Endodermal cell (in vitro differentiated cells): ENCODE data around the gene RDH13. TPM values are rescaled to one million over a fixed set of nuclear protein-coding genes. Genes with fewer than 3 reads are reported as not detected.
"Not testable (repeated sequence)": the region's sequence is repeated elsewhere in the genome, so short reads cannot be mapped to it uniquely, and the experiment has no call there.

ENCODE experiments used
- DNase-seq: peaks from one replicate; pipeline ENCODE4 v3.0.0-alpha.2; 2017
- H3K27ac ChIP-seq: 2 replicates; pipeline ENCODE4 v1.5.1; 2013; ENCODE audit warnings: mild to moderate bottlenecking, low read depth, low read length, moderate library complexity
- H3K27me3 ChIP-seq: 2 replicates; pipeline ENCODE4 v1.6.1; 2013; ENCODE audit warnings: mild to moderate bottlenecking, low read length, moderate library complexity; ENCODE audit not compliant: insufficient read depth, control insufficient read depth, poor library complexity, severe bottlenecking
- H3K36me3 ChIP-seq: 2 replicates; pipeline ENCODE4 v1.7.0; 2013; ENCODE audit warnings: mild to moderate bottlenecking, low read length, moderate library complexity; ENCODE audit not compliant: control insufficient read depth, insufficient read depth
- H3K4me1 ChIP-seq: one replicate; pipeline ENCODE4 v1.7.0; 2013; ENCODE audit warnings: low read length; ENCODE audit not compliant: control insufficient read depth, insufficient read depth
- H3K4me3 ChIP-seq: 2 replicates; pipeline ENCODE4 v1.5.1; 2013; ENCODE audit warnings: mild to moderate bottlenecking, low read length, moderate library complexity
- H3K9ac ChIP-seq: 2 replicates; pipeline ENCODE4 v1.6.1; 2013; ENCODE audit warnings: mild to moderate bottlenecking, low read length, moderate library complexity; ENCODE audit not compliant: poor library complexity, severe bottlenecking; ENCODE audit errors: extremely low read depth
- H3K9me3 ChIP-seq: 2 replicates; pipeline ENCODE4 v1.6.1; 2013; ENCODE audit warnings: mild to moderate bottlenecking, low read length, moderate library complexity; ENCODE audit not compliant: control insufficient read depth
- H3K27ac Mint-ChIP-seq: 2 replicates; pipeline ENCODE4 v1.8.0; 2020; ENCODE audit warnings: mixed read lengths
- H3K27me3 Mint-ChIP-seq: 2 replicates; pipeline ENCODE4 v1.8.0; 2021; ENCODE audit warnings: mild to moderate bottlenecking, mixed read lengths; ENCODE audit not compliant: insufficient read depth
- H3K36me3 Mint-ChIP-seq: 2 replicates; pipeline ENCODE4 v1.8.0; 2020; ENCODE audit warnings: low read depth, mixed read lengths
- H3K4me1 Mint-ChIP-seq: 2 replicates; pipeline ENCODE4 v1.8.0; 2020; ENCODE audit warnings: mixed read lengths
- H3K4me3 Mint-ChIP-seq: 2 replicates; pipeline ENCODE4 v1.8.0; 2020; ENCODE audit warnings: mild to moderate bottlenecking, moderate library complexity, mixed read lengths
- H3K9me3 Mint-ChIP-seq: 2 replicates; pipeline ENCODE4 v1.8.0; 2020; ENCODE audit warnings: mild to moderate bottlenecking, mixed read lengths
- CTCF ChIP-seq: fragments of 200-600 bp; sonication (generic); conservative IDR thresholded peaks from 2 replicates; pipeline ENCODE4 v1.5.0; 2021; ENCODE audit warnings: antibody characterized with exemption, mild to moderate bottlenecking
- WGBS, 2 experiments: methylation state at CpG; one replicate each; pipeline versions ENCODE4 v1.1.5 to v1.1.7; 2013; ENCODE audit warnings: missing lambda C conversion rate in 2 of 2, mixed read lengths in 1 of 2; ENCODE audit not compliant: insufficient coverage in 1 of 2, insufficient read length in 1 of 2; 5-methylcytosine and 5-hydroxymethylcytosine counted together
- total RNA-seq, 2 donors: library from RNA; stranded (reverse); fragmentation: NEBNext Ultra II Directional in 1 of 2; extraction: Animal tissue kit (Norgen Biotek cat#: 25700) in 1 of 2; gene quantifications; 2 replicates in 1 of 2; 3 replicates in 1 of 2; pipeline ENCODE4 v1.2.1, GENCODE V29; 2021

The RDH13 gene
- total RNA-seq, 2 donors from 2014 or later = 20.6 to 39.0 TPM

DNA sequence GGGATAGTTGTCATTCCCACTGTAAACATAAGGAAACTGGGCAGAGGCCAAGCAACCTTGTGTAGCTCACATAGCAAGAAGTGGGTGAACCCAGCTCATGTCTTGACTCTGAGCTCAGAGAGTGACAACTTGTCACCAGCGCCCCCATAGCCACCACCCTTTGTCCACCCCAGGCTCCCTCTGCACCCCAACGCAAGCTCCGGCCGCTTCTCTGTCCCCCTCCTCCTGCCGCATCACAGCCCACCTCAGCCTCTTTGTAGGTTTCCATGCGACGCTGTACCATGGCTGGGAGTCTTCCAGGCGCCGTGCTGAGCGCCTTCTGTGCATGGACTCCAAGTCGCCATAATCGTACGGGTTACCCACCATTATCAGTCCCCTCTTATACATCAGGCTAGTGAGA lies 28.2 kb downstream of the RDH13 start:
- H3K27ac Mint-ChIP-seq = peak overlapping the region; percentile 58
- Histone ChIP-seq H3K36me3 (peaks cover 54% of the 10 kb centered on the region), H3K27ac (no peak overlapping the region), H3K9me3 (no peaks in the 10 kb centered on the region), H3K4me1 (no peaks in the 10 kb centered on the region), H3K9ac (no peak overlapping the region), H3K27me3 (no peaks in the 10 kb centered on the region), H3K4me3 (no peak overlapping the region)
- H3K27me3 Mint-ChIP-seq = no peaks in the 10 kb centered on the region
- H3K9me3 Mint-ChIP-seq = no peaks in the 10 kb centered on the region
- H3K4me1 Mint-ChIP-seq = no peaks in the 10 kb centered on the region
- TF ChIP-seq CTCF = no peak
- H3K36me3 Mint-ChIP-seq = peaks cover 19% of the 10 kb centered on the region
- 96 to 100% methylated on average over 8 to 13 of the region's 13 CpGs for WGBS, 2 experiments
- DNase-seq = no peak
- H3K4me3 Mint-ChIP-seq = no peak overlapping the region

GRCh38 chr19:55032976-55033643 lies 29.8 kb downstream of the RDH13 start:
- not testable (repeated sequence) for H3K4me1 ChIP-seq, H3K27ac ChIP-seq, H3K27me3 ChIP-seq, H3K4me3 ChIP-seq, H3K9me3 Mint-ChIP-seq, H3K9ac ChIP-seq, H3K9me3 ChIP-seq, H3K4me3 Mint-ChIP-seq, H3K27me3 Mint-ChIP-seq, H3K4me1 Mint-ChIP-seq, DNase-seq
- 90 to 96% methylated on average over 19 to 58 of the region's 70 CpGs for WGBS, 2 experiments
- Mint-ChIP-seq H3K36me3 (peaks cover 17% of the 10 kb centered on the region), H3K27ac (peak overlapping the region; percentile 74)
- peaks cover 52% of the 10 kb centered on the region for H3K36me3 ChIP-seq

GRCh38 chr19:55032170-55032800 lies 30.7 kb downstream of the RDH13 start:
- no peak for TF ChIP-seq CTCF
- no peak overlapping the region for H3K4me3 ChIP-seq
- 95 to 97% methylated on average over 18 to 22 of the region's 22 CpGs for WGBS, 2 experiments
- H3K27me3 Mint-ChIP-seq = no peaks in the 10 kb centered on the region
- H3K4me1 ChIP-seq = no peaks in the 10 kb centered on the region
- no peaks in the 10 kb centered on the region for H3K9me3 Mint-ChIP-seq
- H3K4me1 Mint-ChIP-seq = no peaks in the 10 kb centered on the region
- H3K9ac ChIP-seq = no peak overlapping the region
- H3K4me3 Mint-ChIP-seq = no peak overlapping the region
- no peak overlapping the region for H3K27ac ChIP-seq
- H3K27me3 ChIP-seq = no peaks in the 10 kb centered on the region
- H3K36me3 Mint-ChIP-seq = peaks cover 17% of the 10 kb centered on the region
- DNase-seq = no peak
- peaks cover 55% of the 10 kb centered on the region for H3K36me3 ChIP-seq
- H3K27ac Mint-ChIP-seq = no peak overlapping the region
- no peaks in the 10 kb centered on the region for H3K9me3 ChIP-seq
